K562 (cell line): ENCODE results near the gene CEMIP2. TPM values are rescaled to one million over a fixed set of nuclear protein-coding genes. Genes with fewer than 3 reads are reported as not detected.

Experiments
- CBX1 ChIP-seq: sonication (generic); IDR thresholded peaks from 2 replicates; pipeline ENCODE4 v1.6.1; 2016; ENCODE audit warnings: antibody characterized with exemption, low read depth, mild to moderate bottlenecking
- DPF2 ChIP-seq: fragments of 450-650 bp; IDR thresholded peaks from 2 replicates; pipeline ENCODE4 v1.6.1; 2016
- ETV6 ChIP-seq, 3 experiments: fragments of 150-350 bp in 1 of 3; sonication (generic) in 1 of 3; formaldehyde crosslinking in 1 of 3; IDR thresholded peaks; 2 replicates each; pipeline versions ENCODE4 v1.6.1 to v1.8.0; 2014 to 2022; ENCODE audit warnings: borderline replicate concordance in 2 of 3, low read depth in 2 of 3, antibody characterized with exemption in 1 of 3, low read length in 1 of 3, mild to moderate bottlenecking in 1 of 3, missing genetic modification reagents in 1 of 3
- NCOA6 ChIP-seq: fragments of 450-650 bp; IDR thresholded peaks from 2 replicates; pipeline ENCODE4 v1.6.1; 2017; ENCODE audit warnings: mild to moderate bottlenecking
- RREB1 ChIP-seq: fragments of 250-450 bp; sonication (Bioruptor Pico); IDR thresholded peaks from 2 replicates; pipeline ENCODE4 v1.4.0; 2020
- SMARCA4 ChIP-seq: fragments of 450-650 bp; IDR thresholded peaks from 2 replicates; pipeline ENCODE4 v1.6.1; 2016
- SMARCC2 ChIP-seq: fragments of 450-650 bp; IDR thresholded peaks from 2 replicates; pipeline ENCODE4 v1.6.1; 2017; ENCODE audit warnings: antibody characterized with exemption, moderate library complexity, mild to moderate bottlenecking, low read depth
- SRSF7 ChIP-seq: fragments of 200-400 bp; formaldehyde crosslinking; optimal IDR thresholded peaks from 2 replicates; pipeline ENCODE3; 2017; ENCODE audit warnings: mild to moderate bottlenecking, low read depth, low read length
- ZBTB1 ChIP-seq: sonication (generic); formaldehyde crosslinking; IDR thresholded peaks from 2 replicates; pipeline ENCODE4 v1.8.1; 2023; ENCODE audit warnings: missing genetic modification reagents, low read depth, mild to moderate bottlenecking, borderline replicate concordance
- polyA plus RNA-seq, 8 experiments: library from polyadenylated mRNA; depleted of rRNA in 4 of 8; stranded (reverse) in 5 of 8; unstranded in 3 of 8; fragments of >200 nt; fragmentation: Nextera tagmentation in 2 of 8; fragmentation: Illumina TruSeq in 1 of 8; extraction: Ambion mirVana in 2 of 8; extraction: Trizol in 1 of 8; gene quantifications; 2 replicates each; pipeline versions ENCODE4 v1.2.1 to v1.2.3, GENCODE V29; 2011 to 2014; ENCODE audit warnings: inconsistent platforms in 1 of 8, missing spikeins in 1 of 8
- total RNA-seq, 7 experiments: library from RNA; depleted of rRNA in 6 of 7; stranded (reverse); fragments of >200 nt in 6 of 7; fragmentation: Illumina TruSeq in 2 of 7; extraction: Trizol in 2 of 7; gene quantifications; 2 replicates each; pipeline versions ENCODE4 v1.2.1 to v1.2.3, GENCODE V29; 2011 to 2021; ENCODE audit warnings: low replicate concordance in 1 of 7
- TF ChIP-seq, protein P1 (sequence below), 3 experiments: fragments of 200-800 bp in 1 of 3; fragments of 250-450 bp in 1 of 3; fragments of 450-650 bp in 1 of 3; sonication (Bioruptor Pico) in 1 of 3; sonication (Bioruptor generic) in 1 of 3; formaldehyde crosslinking in 1 of 3; IDR thresholded peaks; 2 replicates each; pipeline versions ENCODE4 v1.6.1 to v1.8.0; 2016 to 2022; ENCODE audit warnings: mild to moderate bottlenecking in 2 of 3, missing genetic modification characterization in 2 of 3, missing compliant biosample characterization in 1 of 3, moderate library complexity in 1 of 3
- TF ChIP-seq, protein P2 (sequence below): sonication (generic); formaldehyde crosslinking; IDR thresholded peaks from 2 replicates; pipeline ENCODE4 v1.8.0; 2022; ENCODE audit warnings: mild to moderate bottlenecking, missing genetic modification reagents
- TF ChIP-seq, protein P3 (sequence below): fragments of 450-650 bp; IDR thresholded peaks from 2 replicates; pipeline ENCODE4 v1.6.1; 2017; ENCODE audit warnings: mild to moderate bottlenecking, moderate library complexity

CEMIP2 gene
- total and polyA plus RNA-seq, 9 of the 15 experiments (the other 6 are each of a cell fraction or from before 2014, with no cell fraction given) = 5.4 to 29.9 (median 14.2) TPM

DNA sequence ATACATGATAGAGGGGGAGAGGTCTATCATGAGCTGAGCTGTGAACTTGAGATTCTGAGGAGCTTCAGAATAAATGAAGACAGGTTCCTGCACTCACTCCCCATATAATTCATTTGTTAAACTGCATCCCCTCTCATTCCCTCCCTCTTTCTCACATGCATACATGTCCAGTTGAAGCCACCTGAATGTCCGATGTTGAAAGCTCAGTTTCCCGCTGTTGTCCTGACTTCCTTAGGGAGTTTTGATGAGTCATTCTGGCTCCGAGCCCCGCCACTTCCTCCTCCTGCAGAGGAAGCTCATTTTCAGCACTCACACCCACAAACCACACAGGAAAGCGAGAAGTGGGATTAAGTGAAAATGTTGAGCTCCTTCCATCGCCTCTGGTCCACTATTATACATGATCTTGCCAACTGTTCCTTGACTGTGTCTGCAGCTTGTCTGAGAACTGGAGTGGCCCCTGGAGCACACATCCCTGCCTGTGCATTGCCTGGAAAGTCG lies 121.2 kb downstream of the CEMIP2 start (continued):
- TF ChIP-seq, protein P1, sequence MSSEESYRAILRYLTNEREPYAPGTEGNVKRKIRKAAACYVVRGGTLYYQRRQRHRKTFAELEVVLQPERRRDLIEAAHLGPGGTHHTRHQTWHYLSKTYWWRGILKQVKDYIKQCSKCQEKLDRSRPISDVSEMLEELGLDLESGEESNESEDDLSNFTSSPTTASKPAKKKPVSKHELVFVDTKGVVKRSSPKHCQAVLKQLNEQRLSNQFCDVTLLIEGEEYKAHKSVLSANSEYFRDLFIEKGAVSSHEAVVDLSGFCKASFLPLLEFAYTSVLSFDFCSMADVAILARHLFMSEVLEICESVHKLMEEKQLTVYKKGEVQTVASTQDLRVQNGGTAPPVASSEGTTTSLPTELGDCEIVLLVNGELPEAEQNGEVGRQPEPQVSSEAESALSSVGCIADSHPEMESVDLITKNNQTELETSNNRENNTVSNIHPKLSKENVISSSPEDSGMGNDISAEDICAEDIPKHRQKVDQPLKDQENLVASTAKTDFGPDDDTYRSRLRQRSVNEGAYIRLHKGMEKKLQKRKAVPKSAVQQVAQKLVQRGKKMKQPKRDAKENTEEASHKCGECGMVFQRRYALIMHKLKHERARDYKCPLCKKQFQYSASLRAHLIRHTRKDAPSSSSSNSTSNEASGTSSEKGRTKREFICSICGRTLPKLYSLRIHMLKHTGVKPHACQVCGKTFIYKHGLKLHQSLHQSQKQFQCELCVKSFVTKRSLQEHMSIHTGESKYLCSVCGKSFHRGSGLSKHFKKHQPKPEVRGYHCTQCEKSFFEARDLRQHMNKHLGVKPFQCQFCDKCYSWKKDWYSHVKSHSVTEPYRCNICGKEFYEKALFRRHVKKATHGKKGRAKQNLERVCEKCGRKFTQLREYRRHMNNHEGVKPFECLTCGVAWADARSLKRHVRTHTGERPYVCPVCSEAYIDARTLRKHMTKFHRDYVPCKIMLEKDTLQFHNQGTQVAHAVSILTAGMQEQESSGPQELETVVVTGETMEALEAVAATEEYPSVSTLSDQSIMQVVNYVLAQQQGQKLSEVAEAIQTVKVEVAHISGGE (CRISPR knock-in tag; IDR thresholded peaks at IDR 0.05) = no peak
- TF ChIP-seq SMARCA4 (peak; percentile 85), RREB1 (CRISPR knock-in tag) (no peak), CBX1 (no peak), ETV6 (IDR thresholded peaks at IDR 0.05; ENCODE audit: borderline replicate concordance in 1 of 2, low read depth in 2 of 2, low read length in 1 of 2) (peak; percentile 79 to 86; a peak in 3 of 4 replicates), ETV6 (CRISPR knock-in tag; IDR thresholded peaks at IDR 0.05; ENCODE audit: borderline replicate concordance) (no peak), NCOA6 (no peak), SRSF7 (no peak), DPF2 (peak; percentile 76), ZBTB1 (CRISPR knock-in tag) (no peak), SMARCC2 (peak; percentile 81; the same call in 1 of the 2 replicates)
- TF ChIP-seq, protein P2, sequence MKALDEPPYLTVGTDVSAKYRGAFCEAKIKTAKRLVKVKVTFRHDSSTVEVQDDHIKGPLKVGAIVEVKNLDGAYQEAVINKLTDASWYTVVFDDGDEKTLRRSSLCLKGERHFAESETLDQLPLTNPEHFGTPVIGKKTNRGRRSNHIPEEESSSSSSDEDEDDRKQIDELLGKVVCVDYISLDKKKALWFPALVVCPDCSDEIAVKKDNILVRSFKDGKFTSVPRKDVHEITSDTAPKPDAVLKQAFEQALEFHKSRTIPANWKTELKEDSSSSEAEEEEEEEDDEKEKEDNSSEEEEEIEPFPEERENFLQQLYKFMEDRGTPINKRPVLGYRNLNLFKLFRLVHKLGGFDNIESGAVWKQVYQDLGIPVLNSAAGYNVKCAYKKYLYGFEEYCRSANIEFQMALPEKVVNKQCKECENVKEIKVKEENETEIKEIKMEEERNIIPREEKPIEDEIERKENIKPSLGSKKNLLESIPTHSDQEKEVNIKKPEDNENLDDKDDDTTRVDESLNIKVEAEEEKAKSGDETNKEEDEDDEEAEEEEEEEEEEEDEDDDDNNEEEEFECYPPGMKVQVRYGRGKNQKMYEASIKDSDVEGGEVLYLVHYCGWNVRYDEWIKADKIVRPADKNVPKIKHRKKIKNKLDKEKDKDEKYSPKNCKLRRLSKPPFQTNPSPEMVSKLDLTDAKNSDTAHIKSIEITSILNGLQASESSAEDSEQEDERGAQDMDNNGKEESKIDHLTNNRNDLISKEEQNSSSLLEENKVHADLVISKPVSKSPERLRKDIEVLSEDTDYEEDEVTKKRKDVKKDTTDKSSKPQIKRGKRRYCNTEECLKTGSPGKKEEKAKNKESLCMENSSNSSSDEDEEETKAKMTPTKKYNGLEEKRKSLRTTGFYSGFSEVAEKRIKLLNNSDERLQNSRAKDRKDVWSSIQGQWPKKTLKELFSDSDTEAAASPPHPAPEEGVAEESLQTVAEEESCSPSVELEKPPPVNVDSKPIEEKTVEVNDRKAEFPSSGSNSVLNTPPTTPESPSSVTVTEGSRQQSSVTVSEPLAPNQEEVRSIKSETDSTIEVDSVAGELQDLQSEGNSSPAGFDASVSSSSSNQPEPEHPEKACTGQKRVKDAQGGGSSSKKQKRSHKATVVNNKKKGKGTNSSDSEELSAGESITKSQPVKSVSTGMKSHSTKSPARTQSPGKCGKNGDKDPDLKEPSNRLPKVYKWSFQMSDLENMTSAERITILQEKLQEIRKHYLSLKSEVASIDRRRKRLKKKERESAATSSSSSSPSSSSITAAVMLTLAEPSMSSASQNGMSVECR (CRISPR knock-in tag) = no peak
- TF ChIP-seq, protein P3, sequence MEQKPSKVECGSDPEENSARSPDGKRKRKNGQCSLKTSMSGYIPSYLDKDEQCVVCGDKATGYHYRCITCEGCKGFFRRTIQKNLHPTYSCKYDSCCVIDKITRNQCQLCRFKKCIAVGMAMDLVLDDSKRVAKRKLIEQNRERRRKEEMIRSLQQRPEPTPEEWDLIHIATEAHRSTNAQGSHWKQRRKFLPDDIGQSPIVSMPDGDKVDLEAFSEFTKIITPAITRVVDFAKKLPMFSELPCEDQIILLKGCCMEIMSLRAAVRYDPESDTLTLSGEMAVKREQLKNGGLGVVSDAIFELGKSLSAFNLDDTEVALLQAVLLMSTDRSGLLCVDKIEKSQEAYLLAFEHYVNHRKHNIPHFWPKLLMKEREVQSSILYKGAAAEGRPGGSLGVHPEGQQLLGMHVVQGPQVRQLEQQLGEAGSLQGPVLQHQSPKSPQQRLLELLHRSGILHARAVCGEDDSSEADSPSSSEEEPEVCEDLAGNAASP = no peak
